Epithelial cell of proximal tubule (primary cell): ENCODE results near the gene PARVA. TPM values are rescaled to one million over a fixed set of nuclear protein-coding genes. Genes with fewer than 3 reads are reported as not detected.

ENCODE experiments used
- DNase-seq: peaks from one replicate; pipeline ENCODE4 v3.0.0-alpha.2; 2011; ENCODE audit warnings: low read depth
- H3K4me3 ChIP-seq: 2 replicates; pipeline ENCODE4 v1.5.1; 2011; ENCODE audit warnings: low read depth, mild to moderate bottlenecking, low read length
- total RNA-seq: library from RNA; depleted of rRNA; stranded (reverse); fragments of >200 nt; gene quantifications from 2 replicates; pipeline ENCODE4 v1.2.3, GENCODE V29; 2015
- TF ChIP-seq, protein P1 (sequence below): conservative IDR thresholded peaks from 2 replicates; pipeline ENCODE4 v1.5.1; 2012; ENCODE audit warnings: low read depth, mild to moderate bottlenecking, low read length

The PARVA gene
- total RNA-seq, 1 donor from 2014 or later, result 32.6 TPM

- DNase-seq, result no peak
- TF ChIP-seq, protein P1, sequence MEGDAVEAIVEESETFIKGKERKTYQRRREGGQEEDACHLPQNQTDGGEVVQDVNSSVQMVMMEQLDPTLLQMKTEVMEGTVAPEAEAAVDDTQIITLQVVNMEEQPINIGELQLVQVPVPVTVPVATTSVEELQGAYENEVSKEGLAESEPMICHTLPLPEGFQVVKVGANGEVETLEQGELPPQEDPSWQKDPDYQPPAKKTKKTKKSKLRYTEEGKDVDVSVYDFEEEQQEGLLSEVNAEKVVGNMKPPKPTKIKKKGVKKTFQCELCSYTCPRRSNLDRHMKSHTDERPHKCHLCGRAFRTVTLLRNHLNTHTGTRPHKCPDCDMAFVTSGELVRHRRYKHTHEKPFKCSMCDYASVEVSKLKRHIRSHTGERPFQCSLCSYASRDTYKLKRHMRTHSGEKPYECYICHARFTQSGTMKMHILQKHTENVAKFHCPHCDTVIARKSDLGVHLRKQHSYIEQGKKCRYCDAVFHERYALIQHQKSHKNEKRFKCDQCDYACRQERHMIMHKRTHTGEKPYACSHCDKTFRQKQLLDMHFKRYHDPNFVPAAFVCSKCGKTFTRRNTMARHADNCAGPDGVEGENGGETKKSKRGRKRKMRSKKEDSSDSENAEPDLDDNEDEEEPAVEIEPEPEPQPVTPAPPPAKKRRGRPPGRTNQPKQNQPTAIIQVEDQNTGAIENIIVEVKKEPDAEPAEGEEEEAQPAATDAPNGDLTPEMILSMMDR, result no peak
- no peak overlapping the region for H3K4me3 ChIP-seq
Observed at GRCh38 chr11:12505183-12505582, 127.8 kb downstream of the PARVA start.

- DNase-seq, result no peak
- TF ChIP-seq, protein P1, result no peak
- H3K4me3 ChIP-seq, result no peak overlapping the region
Observed at GRCh38 chr11:12506404-12506921, 129.1 kb downstream of the PARVA start.

DNA sequence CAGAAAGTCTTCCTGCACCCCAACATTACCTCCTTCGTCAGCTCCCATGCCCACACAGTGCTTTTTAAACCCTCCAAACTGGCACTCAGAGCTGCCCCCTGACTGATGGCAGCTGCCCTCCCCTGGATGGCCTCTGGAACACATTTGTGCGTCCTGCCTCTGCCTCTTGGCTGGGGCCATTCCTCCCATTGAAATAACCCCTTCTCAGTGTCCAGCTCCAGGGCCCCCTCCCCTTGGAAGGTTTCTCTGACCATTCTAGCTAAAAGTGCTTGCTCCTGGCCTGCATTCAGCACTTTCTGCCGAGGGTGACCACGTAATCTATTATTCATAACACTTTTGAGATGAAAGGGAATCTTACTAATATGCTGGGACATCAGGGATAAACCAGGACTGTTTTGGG, 130.0 kb downstream of the PARVA start:
- DNase-seq, result no peak
- TF ChIP-seq, protein P1, result no peak
- H3K4me3 ChIP-seq, result no peak overlapping the region

DNA sequence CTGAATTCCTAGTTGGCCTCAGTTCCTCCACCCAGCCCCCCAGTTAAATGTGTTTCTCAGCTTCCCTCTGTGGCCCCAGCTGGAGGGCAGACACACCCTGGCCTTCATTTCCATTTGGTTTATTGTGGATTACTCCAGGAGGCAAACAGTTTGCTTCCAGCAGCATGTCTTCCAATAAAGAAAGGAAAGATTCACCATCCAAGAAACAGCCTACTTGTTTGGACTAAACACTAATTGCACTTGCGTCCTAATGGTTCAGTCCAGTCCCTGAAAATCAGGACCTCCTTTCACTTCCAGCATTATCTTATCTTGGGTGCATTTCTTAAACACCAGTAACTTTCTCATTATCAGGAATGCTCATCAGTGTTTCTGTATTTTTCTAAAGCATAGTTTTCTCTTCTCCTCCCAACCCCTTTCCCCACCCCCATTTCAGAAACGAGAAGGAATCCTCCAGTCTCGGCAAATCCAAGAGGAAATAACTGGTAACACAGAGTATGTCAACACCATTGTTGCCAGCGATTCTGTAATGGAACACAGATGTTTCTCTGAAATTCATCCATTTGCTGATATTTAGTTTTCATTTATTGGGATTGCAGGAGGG, 130.9 kb downstream of the PARVA start:
- no peak for DNase-seq
- TF ChIP-seq, protein P1, result no peak
- no peak overlapping the region for H3K4me3 ChIP-seq

GRCh38 chr11:12509371-12509770, 132.0 kb downstream of the PARVA start:
- DNase-seq, result no peak
- TF ChIP-seq, protein P1, result no peak
- H3K4me3 ChIP-seq, result no peak overlapping the region

GRCh38 chr11:12512132-12512531, 134.8 kb downstream of the PARVA start:
- TF ChIP-seq, protein P1, result no peak
- no peak overlapping the region for H3K4me3 ChIP-seq
- DNase-seq, result no peak

GRCh38 chr11:12512826-12513395, 135.5 kb downstream of the PARVA start:
- H3K4me3 ChIP-seq, result no peak overlapping the region
- no peak for DNase-seq
- TF ChIP-seq, protein P1, result no peak
